HG02798 (cell line): ENCODE results near the gene FGF19.

Source experiments
- ATAC-seq: cut with Tn5 transposase; IDR thresholded peaks from one replicate; pipeline ENCODE4 v1.9.1; 2021; ENCODE audit warnings: mild to moderate bottlenecking; ENCODE audit not compliant: unreplicated experiment, poor library complexity

Gene FGF19

GRCh38 chr11:69703768-69704507 lies at the start of gene FGF19:
Gene FGF19, minus strand, starts transcription at chr11:69704022. Its CDS starts 146 bp downstream, at chr11:69703876.
- ATAC-seq: no peak

- ATAC-seq: no peak
Measured at GRCh38 chr11:69752890-69753289, 49.1 kb upstream of the FGF19 start.

GRCh38 chr11:69750875-69751597 lies 47.2 kb upstream of the FGF19 start:
- no peak for ATAC-seq

- no peak for ATAC-seq
Measured at GRCh38 chr11:69750108-69750850, 46.5 kb upstream of the FGF19 start.

GRCh38 chr11:69748637-69749036 lies 44.8 kb upstream of the FGF19 start:
- ATAC-seq: no peak

- no peak for ATAC-seq
Measured at GRCh38 chr11:69746752-69747742, 43.2 kb upstream of the FGF19 start.

- no peak for ATAC-seq
Measured at GRCh38 chr11:69746140-69746539, 42.3 kb upstream of the FGF19 start.

- ATAC-seq: no peak
Measured at GRCh38 chr11:69745201-69745600, 41.4 kb upstream of the FGF19 start.

GRCh38 chr11:69744435-69744834 lies 40.6 kb upstream of the FGF19 start:
- ATAC-seq: no peak

- no peak for ATAC-seq
Measured at GRCh38 chr11:69734841-69735240, 31.0 kb upstream of the FGF19 start.

- no peak for ATAC-seq
Measured at GRCh38 chr11:69734367-69734766, 30.5 kb upstream of the FGF19 start.

- ATAC-seq: no peak
Measured at GRCh38 chr11:69732910-69733309, 29.1 kb upstream of the FGF19 start.

- ATAC-seq: no peak
Measured at GRCh38 chr11:69731110-69731509, 27.3 kb upstream of the FGF19 start.

GRCh38 chr11:69730500-69730899 lies 26.7 kb upstream of the FGF19 start:
- ATAC-seq: no peak

GRCh38 chr11:69729252-69729651 lies 25.4 kb upstream of the FGF19 start:
- no peak for ATAC-seq

GRCh38 chr11:69727266-69727665 lies 23.4 kb upstream of the FGF19 start:
- no peak for ATAC-seq

- no peak for ATAC-seq
Measured at GRCh38 chr11:69726481-69726880, 22.7 kb upstream of the FGF19 start.

- ATAC-seq: no peak
Measured at GRCh38 chr11:69726019-69726418, 22.2 kb upstream of the FGF19 start.

GRCh38 chr11:69721745-69722144 lies 17.9 kb upstream of the FGF19 start:
- no peak for ATAC-seq

GRCh38 chr11:69721106-69721505 lies 17.3 kb upstream of the FGF19 start:
- no peak for ATAC-seq
